PC-3 (cell line): ENCODE results near the gene TSEN15. TPM values are rescaled to one million over a fixed set of nuclear protein-coding genes. Genes with fewer than 3 reads are reported as not detected.

Experiments used
- ATAC-seq: fragments of 200-7000 bp; cut with Tn5 transposase; 2 replicates; pipeline ENCODE4 v1.9.1; 2020; ENCODE audit warnings: mild to moderate bottlenecking, moderate library complexity
- BruUV-seq: library from RNA; stranded (reverse); fragments of 400-500 nt; replicated peaks from 2 replicates; lab custom pipeline; 2021; lab: Mats Ljungman, UMichigan
- CTCF ChIA-PET: fragments of 300-600 bp; sonication (Branson Sonifier 250); formaldehyde crosslinking; loops from one replicate; lab custom pipeline; 2022; ENCODE audit warnings: antibody characterized with exemption; lab: Charles Lee
- POLR2A ChIA-PET: fragments of 300-600 bp; sonication (Branson Sonifier 250); formaldehyde crosslinking; loops from one replicate; lab custom pipeline; 2022; ENCODE audit warnings: antibody characterized with exemption; ENCODE audit not compliant: unreplicated experiment; lab: Charles Lee
- DNase-seq: peaks from one replicate; pipeline ENCODE4 v3.0.0-alpha.2; 2015
- H2AFZ ChIP-seq: fragments of 300-600 bp; sonication (generic); 2 replicates; pipeline ENCODE4 v1.6.0; 2016; ENCODE audit warnings: antibody characterized with exemption, low read length
- H3F3A ChIP-seq: fragments of 300-600 bp; sonication (generic); one replicate; pipeline ENCODE4 v1.6.0; 2017; ENCODE audit warnings: antibody characterized with exemption, low read length, control low read depth, mild to moderate bottlenecking; ENCODE audit not compliant: unreplicated experiment
- H3K27ac ChIP-seq: fragments of 300-600 bp; sonication (generic); 2 replicates; pipeline ENCODE4 v1.5.1; 2016; ENCODE audit warnings: mild to moderate bottlenecking, low read length
- H3K27me3 ChIP-seq: fragments of 300-600 bp; sonication (generic); 2 replicates; pipeline ENCODE4 v1.6.1; 2016; ENCODE audit warnings: low read length, mixed read lengths
- H3K36me3 ChIP-seq: fragments of 300-600 bp; sonication (generic); 2 replicates; pipeline ENCODE4 v1.6.1; 2016; ENCODE audit warnings: low read depth, mixed run types, low read length, mixed read lengths
- H3K4me1 ChIP-seq: fragments of 300-600 bp; sonication (generic); 2 replicates; pipeline ENCODE4 v1.5.1; 2016; ENCODE audit warnings: low read length; ENCODE audit not compliant: insufficient read depth
- H3K4me2 ChIP-seq: fragments of 300-600 bp; sonication (generic); 2 replicates; pipeline ENCODE4 v1.6.0; 2016; ENCODE audit warnings: low read length
- H3K4me3 ChIP-seq: fragments of 300-600 bp; sonication (generic); 2 replicates; pipeline ENCODE4 v1.5.1; 2016; ENCODE audit warnings: mild to moderate bottlenecking, low read length, mixed read lengths
- H3K79me2 ChIP-seq: fragments of 300-600 bp; sonication (generic); 2 replicates; pipeline ENCODE4 v1.6.1; 2017; ENCODE audit warnings: low read length, mixed read lengths
- H3K9ac ChIP-seq: fragments of 300-600 bp; sonication (generic); 2 replicates; pipeline ENCODE4 v1.6.0; 2016; ENCODE audit warnings: mild to moderate bottlenecking, low read length
- H3K9me2 ChIP-seq: fragments of 300-600 bp; sonication (generic); replicated peaks from 2 replicates; pipeline ENCODE4 v1.6.1; 2016; ENCODE audit warnings: mixed run types, low read length, mixed read lengths
- H3K9me3 ChIP-seq: fragments of 300-600 bp; sonication (generic); 2 replicates; pipeline ENCODE4 v1.6.1; 2016; ENCODE audit warnings: low read length, mixed read lengths
- H4K20me1 ChIP-seq: fragments of 300-600 bp; sonication (generic); 2 replicates; pipeline ENCODE4 v1.6.1; 2016; ENCODE audit warnings: low read length, mixed read lengths
- CTCF ChIP-seq: fragments of 300-600 bp; sonication (generic); conservative IDR thresholded peaks from 2 replicates; pipeline ENCODE4 v1.5.1; 2017; ENCODE audit warnings: antibody characterized with exemption, low read depth, mild to moderate bottlenecking, low read length
- EZH2 ChIP-seq: fragments of 300-600 bp; sonication (generic); IDR thresholded peaks from one replicate; pipeline ENCODE4 v1.6.1; 2017; ENCODE audit warnings: antibody characterized with exemption, mild to moderate bottlenecking, low read length; ENCODE audit not compliant: unreplicated experiment
- EZH2phosphoT487 ChIP-seq: fragments of 300-600 bp; sonication (generic); IDR thresholded peaks from 2 replicates; pipeline ENCODE4 v1.6.1; 2018; ENCODE audit warnings: mild to moderate bottlenecking, antibody characterized with exemption, low read length, borderline replicate concordance
- intact Hi-C: fragments of 100-400 bp; cut with micrococcal nuclease; formaldehyde crosslinking; loops from 2 replicates; pipeline ENCODE4 v1.9.0; 2023
- total RNA-seq: library from RNA; depleted of rRNA; stranded (reverse); fragments of >200 nt; gene quantifications from 2 replicates; pipeline ENCODE4 v1.2.3, GENCODE V29; 2014

TSEN15 gene
- total RNA-seq, 1 experiment from 2014 or later: 29.7 TPM

DNA sequence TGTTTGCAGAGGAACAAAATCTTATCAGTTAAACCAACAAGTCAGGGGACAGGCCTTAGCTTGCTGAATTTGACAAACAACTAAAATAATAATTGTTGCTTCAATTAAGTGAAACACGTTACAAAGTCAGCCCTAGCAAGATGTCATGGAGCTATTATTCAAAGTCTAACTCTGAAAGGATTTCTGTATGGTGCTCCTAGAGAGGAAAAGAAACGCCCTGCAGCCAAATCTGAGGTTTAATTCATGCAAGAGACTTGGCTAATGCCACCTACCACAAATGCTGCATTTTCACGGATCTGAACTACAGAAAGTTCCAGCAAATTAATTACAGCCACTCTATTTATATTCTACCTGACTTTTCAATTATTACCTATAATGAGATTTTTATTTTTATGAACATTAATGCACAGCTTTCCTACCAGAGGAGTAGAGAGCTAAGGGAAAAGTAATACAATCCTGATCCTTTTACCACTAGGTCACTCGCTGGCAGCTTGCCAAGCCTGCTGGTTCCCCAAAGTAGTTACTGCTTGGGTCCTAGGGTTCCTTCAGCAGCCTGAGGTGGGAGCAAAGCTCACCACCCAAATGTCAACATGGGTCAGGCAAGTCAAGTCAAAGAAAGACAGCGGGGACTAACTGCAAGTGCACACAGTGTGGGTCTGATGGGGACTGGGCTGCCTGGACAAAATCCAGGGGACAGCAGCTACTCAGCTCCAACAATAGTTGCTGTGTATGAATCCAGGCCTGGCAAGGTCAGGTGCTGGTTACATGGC, 22.5 kb upstream of the TSEN15 start:
- Histone ChIP-seq H3K4me3 (no peak overlapping the region), H3K9me3 (no peaks in the 10 kb centered on the region), H4K20me1 (no peaks in the 10 kb centered on the region), H3K27me3 (no peaks in the 10 kb centered on the region), H3K9ac (no peak overlapping the region), H3K79me2 (no peaks in the 10 kb centered on the region), H3K36me3 (no peaks in the 10 kb centered on the region), H3K4me1 (peaks cover 19% of the 10 kb centered on the region), H3K9me2 (no peaks in the 10 kb centered on the region), H3F3A (no peaks in the 10 kb centered on the region), H2AFZ (no peak overlapping the region), H3K27ac (no peak overlapping the region), H3K4me2 (no peak overlapping the region)
- ATAC-seq (no peak), DNase-seq (no peak)
- TF ChIP-seq EZH2phosphoT487 (no peak), EZH2 (no peak), CTCF (no peak)
- intact Hi-C loops: loop anchor here (5.0 kb wide), 1 partner anchor 37 kb away; no protein-coding TSS in a partner anchor
- ChIA-PET CTCF (no interaction called here), POLR2A (interaction anchor here (0.7 kb wide), 1 partner anchor 284 kb away, joined by 3 read pairs; no protein-coding TSS in a partner anchor)
- BruUV-seq: no TSS peak

GRCh38 chr1:184030433-184031091, 21.0 kb upstream of the TSEN15 start:
- peak; percentile 60 for DNase-seq
- intact Hi-C loops: no loop called here
- no peak for ATAC-seq
- no peak overlapping the region for H3K4me2 ChIP-seq
- no peak overlapping the region for H2AFZ ChIP-seq
- no peak overlapping the region for H3K9ac ChIP-seq
- no peaks in the 10 kb centered on the region for H3K27me3 ChIP-seq
- CTCF ChIA-PET: no interaction called here
- no peaks in the 10 kb centered on the region for H3K79me2 ChIP-seq
- H4K20me1 ChIP-seq: no peaks in the 10 kb centered on the region
- H3K9me2 ChIP-seq: no peaks in the 10 kb centered on the region
- H3K36me3 ChIP-seq: no peaks in the 10 kb centered on the region
- H3K9me3 ChIP-seq: no peaks in the 10 kb centered on the region
- H3K27ac ChIP-seq: no peak overlapping the region
- TF ChIP-seq CTCF: no peak
- no peak for TF ChIP-seq EZH2
- no peak for TF ChIP-seq EZH2phosphoT487
- H3F3A ChIP-seq: no peaks in the 10 kb centered on the region
- BruUV-seq: no TSS peak
- H3K4me3 ChIP-seq: no peak overlapping the region
- H3K4me1 ChIP-seq: peaks cover 9% of the 10 kb centered on the region
- POLR2A ChIA-PET: no interaction called here

GRCh38 chr1:184031092-184031408, 20.5 kb upstream of the TSEN15 start:
- intact Hi-C loops: no loop called here
- no peak for ATAC-seq
- H3K9me3 ChIP-seq: no peaks in the 10 kb centered on the region

More at GRCh38 chr1:184031092-184031408, 20.5 kb upstream of the TSEN15 start:
- ChIA-PET POLR2A (no interaction called here), CTCF (no interaction called here)
- peaks cover 6% of the 10 kb centered on the region; the same call in 1 of the 2 replicates for H3K4me1 ChIP-seq
- no peaks in the 10 kb centered on the region for H3F3A ChIP-seq
- H3K4me3 ChIP-seq: no peak overlapping the region
- no peak for DNase-seq
- H3K79me2 ChIP-seq: no peaks in the 10 kb centered on the region
- no peak overlapping the region for H2AFZ ChIP-seq
- H3K4me2 ChIP-seq: no peak overlapping the region
- H4K20me1 ChIP-seq: no peaks in the 10 kb centered on the region
- no peak overlapping the region for H3K27ac ChIP-seq
- no TSS peak for BruUV-seq
- TF ChIP-seq CTCF (no peak), EZH2phosphoT487 (no peak)
- H3K9ac ChIP-seq: no peak overlapping the region
- H3K36me3 ChIP-seq: no peaks in the 10 kb centered on the region
- H3K9me2 ChIP-seq: no peaks in the 10 kb centered on the region
- no peaks in the 10 kb centered on the region for H3K27me3 ChIP-seq
